K562 (cell line): ENCODE results near the gene ST14. TPM values are rescaled to one million over a fixed set of nuclear protein-coding genes. Genes with fewer than 3 reads are reported as not detected.

ENCODE experiments used
- ATAC-seq: fragments of 200-7000 bp; cut with Tn5 transposase; 3 replicates; pipeline ENCODE4 v1.9.1; 2020; ENCODE audit warnings: moderate library complexity
- BruUV-seq: library from RNA; stranded (reverse); fragments of 400-500 nt; replicated peaks from 2 replicates; lab custom pipeline; 2021; lab: Mats Ljungman, UMichigan
- CTCF ChIA-PET: fragments of 300-600 bp; formaldehyde crosslinking; extraction: SDS; loops from one replicate; lab custom pipeline; 2021; ENCODE audit warnings: low intra/inter-chr PET ratio; lab: Yijun Ruan, JAX
- POLR2A ChIA-PET: fragments of 300-600, 350-650 bp; sonication (Branson Sonifier 250); formaldehyde crosslinking; extraction: SDS; loops from one replicate; lab custom pipeline; 2021; ENCODE audit warnings: antibody characterized with exemption, inconsistent platforms; lab: Yijun Ruan, JAX
- DNase-seq, 4 experiments: peaks; one replicate each; pipeline versions ENCODE4 v3.0.0 to v3.0.0-alpha.2; 2011 to 2018; ENCODE audit warnings: low spot score in 3 of 4, mixed read lengths in 3 of 4; ENCODE audit errors: extremely low read depth in 1 of 4
- FAIRE-seq: peaks from 2 replicates; lab custom pipeline; 2011; peaks lifted over from hg19 to GRCh38; lab: Jason Lieb, UNC
- H2AFZ ChIP-seq: 2 replicates; pipeline ENCODE4 v1.6.0; 2011; ENCODE audit warnings: low read depth, low read length, control low read depth, inconsistent platforms
- H3K27ac ChIP-seq: fragments of 200-600 bp; 3 replicates; pipeline ENCODE4 v1.8.0; 2011; ENCODE audit warnings: low read depth, mild to moderate bottlenecking, control low read depth, inconsistent platforms, low read length, moderate library complexity, mixed read lengths; ENCODE audit errors: extremely low read depth
- H3K27me3 ChIP-seq, 2 experiments: fragments of 300-600 bp in 1 of 2; 2 replicates in 1 of 2; 3 replicates in 1 of 2; pipeline versions ENCODE4 v1.6.0 to v1.8.0; 2011; ENCODE audit warnings: inconsistent platforms in 2 of 2, low read length in 2 of 2, mild to moderate bottlenecking in 1 of 2, mixed read lengths in 1 of 2, moderate library complexity in 1 of 2; ENCODE audit not compliant: control insufficient read depth in 2 of 2, insufficient read depth in 2 of 2
- H3K36me3 ChIP-seq: fragments of 300-600 bp; 3 replicates; pipeline ENCODE4 v1.8.0; 2011; ENCODE audit warnings: mild to moderate bottlenecking, low read length, inconsistent platforms; ENCODE audit not compliant: control insufficient read depth, insufficient read depth
- H3K4me1 ChIP-seq, 2 experiments: fragments of 200-600 bp in 1 of 2; replicated peaks in 1 of 2; 2 replicates in 1 of 2; 3 replicates in 1 of 2; pipeline versions ENCODE4 v1.5.1 to v1.8.0; 2011; ENCODE audit warnings: inconsistent platforms in 2 of 2, low read length in 2 of 2, mild to moderate bottlenecking in 1 of 2, mixed read lengths in 1 of 2, moderate library complexity in 1 of 2; ENCODE audit not compliant: control insufficient read depth in 2 of 2, insufficient read depth in 2 of 2
- H3K4me2 ChIP-seq: 2 replicates; pipeline ENCODE4 v1.6.1; 2011; ENCODE audit warnings: low read length, control low read depth, inconsistent platforms, mixed read lengths; ENCODE audit not compliant: insufficient read depth
- H3K4me3 ChIP-seq: fragments of 200-600 bp; sonication (generic), shearing (Covaris generic); 2 replicates; pipeline ENCODE4 v1.5.1; 2016; ENCODE audit warnings: control low read depth, inconsistent platforms
- H3K79me2 ChIP-seq: fragments of 200-600 bp; 3 replicates; pipeline ENCODE4 v1.8.0; 2011; ENCODE audit warnings: low read length, inconsistent platforms; ENCODE audit not compliant: control insufficient read depth, insufficient read depth
- H3K9ac ChIP-seq, 2 experiments: 2 replicates each; pipeline versions ENCODE4 v1.6.0 to v1.6.1; 2011; ENCODE audit warnings: low read depth in 2 of 2, low read length in 2 of 2, control low read depth in 1 of 2, inconsistent platforms in 1 of 2, mild to moderate bottlenecking in 1 of 2, mixed read lengths in 1 of 2; ENCODE audit not compliant: insufficient read depth in 1 of 2
- H3K9me1 ChIP-seq: one replicate; pipeline ENCODE4 v1.6.0; 2011; ENCODE audit warnings: inconsistent platforms, mild to moderate bottlenecking, low read length, moderate library complexity; ENCODE audit not compliant: control insufficient read depth, insufficient read depth
- H3K9me3 ChIP-seq: replicated peaks from 2 replicates; pipeline ENCODE4 v1.5.1; 2011; ENCODE audit warnings: low read depth, low read length, inconsistent platforms; ENCODE audit not compliant: control insufficient read depth, insufficient read depth
- H4K20me1 ChIP-seq: replicated peaks from 2 replicates; pipeline ENCODE4 v1.6.1; 2011; ENCODE audit warnings: low read length, inconsistent platforms, mixed read lengths; ENCODE audit not compliant: control insufficient read depth, insufficient read depth
- BRD9 ChIP-seq: fragments of 450-650 bp; IDR thresholded peaks from 2 replicates; pipeline ENCODE4 v1.6.1; 2018; ENCODE audit warnings: low read depth; ENCODE audit not compliant: partially characterized antibody
- EHMT2 ChIP-seq: fragments of 450-650 bp; IDR thresholded peaks from 2 replicates; pipeline ENCODE4 v1.6.1; 2018; ENCODE audit warnings: antibody characterized with exemption
- FOXM1 ChIP-seq, 2 experiments: fragments of 450-650 bp in 1 of 2; sonication (generic) in 1 of 2; formaldehyde crosslinking in 1 of 2; IDR thresholded peaks; 2 replicates each; pipeline versions ENCODE4 v1.6.1 to v1.9.0; 2017 to 2022; ENCODE audit warnings: low read depth in 2 of 2, mild to moderate bottlenecking in 2 of 2, missing genetic modification reagents in 1 of 2, moderate library complexity in 1 of 2
- FOXP1 ChIP-seq: sonication (generic); formaldehyde crosslinking; IDR thresholded peaks from 2 replicates; pipeline ENCODE4 v1.8.0; 2022; ENCODE audit warnings: mild to moderate bottlenecking, missing genetic modification reagents
- KAT2B ChIP-seq: IDR thresholded peaks from one replicate; pipeline ENCODE4 v1.6.1; 2012; ENCODE audit warnings: low read depth, mild to moderate bottlenecking, control low read depth, inconsistent platforms, low read length, moderate library complexity
- RFX5 ChIP-seq: IDR thresholded peaks from 2 replicates; pipeline ENCODE4 v1.6.1; 2011; ENCODE audit warnings: low read depth, mild to moderate bottlenecking, improper control_type of control experiment, low read length
- SAFB ChIP-seq: fragments of 200-400 bp; formaldehyde crosslinking; IDR thresholded peaks from 2 replicates; pipeline ENCODE4 v1.6.1; 2017; ENCODE audit warnings: low read depth, low read length, borderline replicate concordance
- TSHZ1 ChIP-seq: fragments of 250-450 bp; sonication (Bioruptor Pico); IDR thresholded peaks from 2 replicates; pipeline ENCODE4 v1.4.0; 2020; ENCODE audit warnings: mild to moderate bottlenecking, moderate library complexity
- ZKSCAN3 ChIP-seq: fragments of 250-450 bp; sonication (Bioruptor Pico); IDR thresholded peaks from 2 replicates; pipeline ENCODE4 v1.4.0; 2020
- ZNF23 ChIP-seq: fragments of 250-450 bp; sonication (Bioruptor Pico); IDR thresholded peaks from 2 replicates; pipeline ENCODE4 v1.4.0; 2020; ENCODE audit warnings: mild to moderate bottlenecking
- ZNF239 ChIP-seq: fragments of 250-450 bp; sonication (Bioruptor Pico); IDR thresholded peaks from 2 replicates; pipeline ENCODE4 v1.4.0; 2020; ENCODE audit warnings: mild to moderate bottlenecking
- ZNF436 ChIP-seq: fragments of 250-450, 450-650 bp; sonication (Bioruptor Pico); formaldehyde crosslinking; IDR thresholded peaks from 2 replicates; pipeline ENCODE4 v1.7.0; 2020; ENCODE audit warnings: mild to moderate bottlenecking
- ZNF778 ChIP-seq: fragments of 450-650 bp; formaldehyde crosslinking; IDR thresholded peaks from 2 replicates; pipeline ENCODE4 v1.4.0; 2020; ENCODE audit warnings: mild to moderate bottlenecking, moderate library complexity
- ZNF79 ChIP-seq: fragments of 250-450 bp; sonication (Bioruptor Pico); IDR thresholded peaks from 2 replicates; pipeline ENCODE4 v1.4.0; 2020; ENCODE audit warnings: low read depth, mild to moderate bottlenecking, moderate library complexity
- ZSCAN32 ChIP-seq: fragments of 450-650 bp; formaldehyde crosslinking; IDR thresholded peaks from 2 replicates; pipeline ENCODE4 v1.4.0; 2020; ENCODE audit warnings: mild to moderate bottlenecking, moderate library complexity
- WGBS: fragments of 100-300 bp; shearing (Covaris generic); methylation state at CpG from one replicate; pipeline ENCODE4 v1.1.6; 2016; ENCODE audit warnings: low coverage, mixed read lengths; ENCODE audit not compliant: insufficient coverage; ENCODE audit errors: missing lambda C conversion rate; 5-methylcytosine and 5-hydroxymethylcytosine counted together
- in situ Hi-C: fragments of 300-500 bp; cut with MboI; formaldehyde crosslinking; loops from 4 replicates; pipeline ENCODE4 v1.15.0; 2018; ENCODE audit warnings: inconsistent platforms, mixed read lengths
- intact Hi-C: fragments of 100-400 bp; cut with micrococcal nuclease; formaldehyde crosslinking; loops from 2 replicates; pipeline ENCODE4 v1.14.2; 2022
- polyA plus RNA-seq, 8 experiments: library from polyadenylated mRNA; depleted of rRNA in 4 of 8; stranded (reverse) in 5 of 8; unstranded in 3 of 8; fragments of >200 nt; fragmentation: Nextera tagmentation in 2 of 8; fragmentation: Illumina TruSeq in 1 of 8; extraction: Ambion mirVana in 2 of 8; extraction: Trizol in 1 of 8; gene quantifications; 2 replicates each; pipeline versions ENCODE4 v1.2.1 to v1.2.3, GENCODE V29; 2011 to 2014; ENCODE audit warnings: inconsistent platforms in 1 of 8, missing spikeins in 1 of 8
- total RNA-seq, 7 experiments: library from RNA; depleted of rRNA in 6 of 7; stranded (reverse); fragments of >200 nt in 6 of 7; fragmentation: Illumina TruSeq in 2 of 7; extraction: Trizol in 2 of 7; gene quantifications; 2 replicates each; pipeline versions ENCODE4 v1.2.1 to v1.2.3, GENCODE V29; 2011 to 2021; ENCODE audit warnings: low replicate concordance in 1 of 7
- TF ChIP-seq, protein P1 (sequence below): fragments of 250-450 bp; sonication (Bioruptor Pico); IDR thresholded peaks from 2 replicates; pipeline ENCODE4 v1.9.0; 2021; ENCODE audit warnings: mild to moderate bottlenecking

The ST14 gene
- total and polyA plus RNA-seq, 9 of the 15 experiments (the other 6 are each of a cell fraction or from before 2014, with no cell fraction given): 0.08 to 0.20 TPM; not detected in 7

DNA sequence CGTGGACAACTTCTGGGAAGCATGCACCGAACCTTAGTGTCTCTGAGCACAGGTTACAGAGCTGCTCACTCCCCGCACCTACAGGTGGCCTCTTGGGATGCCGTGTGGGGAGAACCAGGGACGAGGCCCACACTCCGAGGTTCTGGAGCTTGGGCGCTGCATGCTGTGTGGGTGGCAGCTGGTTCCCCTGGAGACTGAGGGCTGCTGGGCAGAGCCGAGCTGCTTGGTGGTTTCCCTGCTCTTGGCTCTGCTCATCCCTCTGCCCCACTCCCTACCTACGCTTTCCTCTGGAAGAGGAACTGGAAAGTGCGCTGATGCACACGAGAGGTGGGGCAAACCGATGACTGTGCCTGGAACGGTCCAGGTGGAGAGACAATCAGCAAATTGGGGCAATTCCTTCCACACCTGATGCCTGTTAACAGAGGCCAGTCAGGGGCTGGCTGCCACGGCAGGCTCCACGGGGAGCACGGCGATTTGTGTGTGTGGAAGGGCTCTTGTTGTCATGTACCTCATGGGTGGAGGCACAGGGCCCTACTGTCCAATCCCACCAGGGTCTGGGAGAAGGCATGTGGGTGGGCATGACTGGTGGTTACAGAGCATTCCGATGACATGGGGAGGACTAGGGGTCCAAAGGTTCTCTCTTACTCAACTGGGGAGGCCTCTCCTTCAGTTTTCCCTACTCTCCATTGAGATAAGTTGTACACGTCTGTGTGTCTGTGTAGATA, 60.9 kb downstream of the ST14 start (continued):
- TF ChIP-seq ZNF23 (CRISPR knock-in tag) (no peak), RFX5 (no peak)

DNA sequence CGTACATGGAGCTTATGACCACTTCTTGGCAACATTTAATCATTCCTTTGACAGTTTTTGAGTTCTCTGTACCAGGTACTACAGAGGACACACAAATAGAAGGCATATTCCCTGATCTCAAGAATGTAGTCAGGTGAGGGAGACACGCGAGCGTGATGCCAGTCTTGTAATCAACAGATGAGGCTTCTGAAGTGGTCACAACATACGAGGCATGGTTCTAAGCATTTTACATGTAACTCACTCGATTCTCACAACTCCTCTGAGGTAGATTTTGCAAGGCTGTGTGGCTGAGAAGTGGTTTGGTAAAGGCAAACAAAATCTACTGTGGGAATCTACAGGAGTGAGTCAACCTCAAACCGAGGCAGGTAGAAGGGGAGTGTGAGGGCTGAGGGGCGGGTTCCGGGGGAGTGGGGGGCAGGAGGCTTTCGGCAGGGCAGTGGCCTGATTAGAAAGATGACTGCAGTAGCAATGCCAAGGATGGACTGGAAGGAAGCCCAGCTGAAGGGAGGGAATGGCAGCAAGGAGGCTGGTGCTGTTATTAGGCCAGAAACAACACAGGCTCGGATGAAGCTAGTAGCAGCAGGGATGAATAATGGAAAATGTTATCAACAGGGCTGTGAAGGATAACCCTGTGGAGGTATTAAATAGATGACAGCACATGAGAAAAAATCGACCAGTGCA, 63.8 kb downstream of the ST14 start:
- ATAC-seq (no peak), FAIRE-seq (no peak), DNase-seq (no peak)
- no peak overlapping the region for H3K27ac ChIP-seq
- H3K4me3 ChIP-seq: no peak overlapping the region
- H3K9ac ChIP-seq: no peak overlapping the region
- no peak overlapping the region for H3K4me2 ChIP-seq
- no peaks in the 10 kb centered on the region for H3K9me3 ChIP-seq
- intact Hi-C loops (no loop called here), in situ Hi-C loops (no loop called here)
- H2AFZ ChIP-seq: no peak overlapping the region
- ChIA-PET POLR2A (interaction anchor here (0.7 kb wide), 1 partner anchor 13 kb away, joined by 3 read pairs; no protein-coding TSS in a partner anchor), CTCF (no interaction called here)
- no peaks in the 10 kb centered on the region for H3K4me1 ChIP-seq
- no peaks in the 10 kb centered on the region; the same call in none of the 2 replicates for H4K20me1 ChIP-seq
- no peaks in the 10 kb centered on the region for H3K9me1 ChIP-seq
- H3K36me3 ChIP-seq: no peaks in the 10 kb centered on the region
- peaks cover 17 to 35% of the 10 kb centered on the region in 2 experiments for H3K27me3 ChIP-seq
- no TSS peak for BruUV-seq
- 21% methylated on average over 12 of the region's 12 CpGs for WGBS
- H3K79me2 ChIP-seq: no peaks in the 10 kb centered on the region
- TF ChIP-seq FOXM1 (IDR thresholded peaks at IDR 0.05; ENCODE audit: low read depth): no peak
- no peak for TF ChIP-seq FOXM1 (CRISPR knock-in tag; IDR thresholded peaks at IDR 0.05; ENCODE audit: low read depth)
- TF ChIP-seq, protein P1, sequence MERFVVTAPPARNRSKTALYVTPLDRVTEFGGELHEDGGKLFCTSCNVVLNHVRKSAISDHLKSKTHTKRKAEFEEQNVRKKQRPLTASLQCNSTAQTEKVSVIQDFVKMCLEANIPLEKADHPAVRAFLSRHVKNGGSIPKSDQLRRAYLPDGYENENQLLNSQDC (CRISPR knock-in tag): no peak
- TF ChIP-seq ZKSCAN3 (CRISPR knock-in tag): no peak
- TF ChIP-seq ZNF778 (CRISPR knock-in tag): no peak
- no peak for TF ChIP-seq KAT2B
- no peak for TF ChIP-seq TSHZ1 (CRISPR knock-in tag)
- no peak for TF ChIP-seq ZNF239 (CRISPR knock-in tag)
- no peak for TF ChIP-seq ZSCAN32 (CRISPR knock-in tag)
- no peak for TF ChIP-seq BRD9
- TF ChIP-seq EHMT2: no peak
- no peak for TF ChIP-seq SAFB
- TF ChIP-seq ZNF436 (CRISPR knock-in tag): no peak
- TF ChIP-seq ZNF79 (CRISPR knock-in tag): no peak
- no peak for TF ChIP-seq FOXP1 (CRISPR knock-in tag)
